LNCaP clone FGC (cell line): ENCODE data around the gene ITFG1.

ENCODE experiments used
- DNase-seq: peaks from one replicate; pipeline ENCODE4 v3.0.0-alpha.2; 2011; ENCODE audit warnings: low read depth
- H3K4me3 ChIP-seq: 2 replicates; pipeline ENCODE4 v1.5.1; 2011; ENCODE audit warnings: mild to moderate bottlenecking, low read depth, low read length, control low read depth
- CTCF ChIP-seq: IDR thresholded peaks from 2 replicates; pipeline ENCODE4 v1.5.1; 2012; ENCODE audit warnings: mild to moderate bottlenecking; ENCODE audit not compliant: control insufficient read depth, insufficient read depth; ENCODE audit errors: extremely low read depth

Gene ITFG1

GRCh38 chr16:47109361-47109760 lies 351.5 kb downstream of the ITFG1 start:
- H3K4me3 ChIP-seq, result no peak overlapping the region
- no peak for DNase-seq
- TF ChIP-seq CTCF, result no peak
